PC-3 (cell line): ENCODE results near the gene CCDC30. TPM values are rescaled to one million over a fixed set of nuclear protein-coding genes. Genes with fewer than 3 reads are reported as not detected.
A peak's percentile ranks its signal among the peaks of the same experiment; 100 is the strongest.

Source experiments
- ATAC-seq: fragments of 200-7000 bp; cut with Tn5 transposase; 2 replicates; pipeline ENCODE4 v1.9.1; 2020; ENCODE audit warnings: mild to moderate bottlenecking, moderate library complexity
- BruUV-seq: library from RNA; stranded (reverse); fragments of 400-500 nt; replicated peaks from 2 replicates; lab custom pipeline; 2021; lab: Mats Ljungman, UMichigan
- CTCF ChIA-PET: fragments of 300-600 bp; sonication (Branson Sonifier 250); formaldehyde crosslinking; loops from one replicate; lab custom pipeline; 2022; ENCODE audit warnings: antibody characterized with exemption; lab: Charles Lee
- POLR2A ChIA-PET: fragments of 300-600 bp; sonication (Branson Sonifier 250); formaldehyde crosslinking; loops from one replicate; lab custom pipeline; 2022; ENCODE audit warnings: antibody characterized with exemption; ENCODE audit not compliant: unreplicated experiment; lab: Charles Lee
- DNase-seq: peaks from one replicate; pipeline ENCODE4 v3.0.0-alpha.2; 2015
- H2AFZ ChIP-seq: fragments of 300-600 bp; sonication (generic); 2 replicates; pipeline ENCODE4 v1.6.0; 2016; ENCODE audit warnings: antibody characterized with exemption, low read length
- H3F3A ChIP-seq: fragments of 300-600 bp; sonication (generic); one replicate; pipeline ENCODE4 v1.6.0; 2017; ENCODE audit warnings: antibody characterized with exemption, low read length, control low read depth, mild to moderate bottlenecking; ENCODE audit not compliant: unreplicated experiment
- H3K27ac ChIP-seq: fragments of 300-600 bp; sonication (generic); 2 replicates; pipeline ENCODE4 v1.5.1; 2016; ENCODE audit warnings: mild to moderate bottlenecking, low read length
- H3K27me3 ChIP-seq: fragments of 300-600 bp; sonication (generic); 2 replicates; pipeline ENCODE4 v1.6.1; 2016; ENCODE audit warnings: low read length, mixed read lengths
- H3K36me3 ChIP-seq: fragments of 300-600 bp; sonication (generic); 2 replicates; pipeline ENCODE4 v1.6.1; 2016; ENCODE audit warnings: low read depth, mixed run types, low read length, mixed read lengths
- H3K4me1 ChIP-seq: fragments of 300-600 bp; sonication (generic); 2 replicates; pipeline ENCODE4 v1.5.1; 2016; ENCODE audit warnings: low read length; ENCODE audit not compliant: insufficient read depth
- H3K4me2 ChIP-seq: fragments of 300-600 bp; sonication (generic); 2 replicates; pipeline ENCODE4 v1.6.0; 2016; ENCODE audit warnings: low read length
- H3K4me3 ChIP-seq: fragments of 300-600 bp; sonication (generic); 2 replicates; pipeline ENCODE4 v1.5.1; 2016; ENCODE audit warnings: mild to moderate bottlenecking, low read length, mixed read lengths
- H3K79me2 ChIP-seq: fragments of 300-600 bp; sonication (generic); 2 replicates; pipeline ENCODE4 v1.6.1; 2017; ENCODE audit warnings: low read length, mixed read lengths
- H3K9ac ChIP-seq: fragments of 300-600 bp; sonication (generic); 2 replicates; pipeline ENCODE4 v1.6.0; 2016; ENCODE audit warnings: mild to moderate bottlenecking, low read length
- H3K9me2 ChIP-seq: fragments of 300-600 bp; sonication (generic); replicated peaks from 2 replicates; pipeline ENCODE4 v1.6.1; 2016; ENCODE audit warnings: mixed run types, low read length, mixed read lengths
- H3K9me3 ChIP-seq: fragments of 300-600 bp; sonication (generic); 2 replicates; pipeline ENCODE4 v1.6.1; 2016; ENCODE audit warnings: low read length, mixed read lengths
- H4K20me1 ChIP-seq: fragments of 300-600 bp; sonication (generic); 2 replicates; pipeline ENCODE4 v1.6.1; 2016; ENCODE audit warnings: low read length, mixed read lengths
- CTCF ChIP-seq: fragments of 300-600 bp; sonication (generic); conservative IDR thresholded peaks from 2 replicates; pipeline ENCODE4 v1.5.1; 2017; ENCODE audit warnings: antibody characterized with exemption, low read depth, mild to moderate bottlenecking, low read length
- EZH2 ChIP-seq: fragments of 300-600 bp; sonication (generic); IDR thresholded peaks from one replicate; pipeline ENCODE4 v1.6.1; 2017; ENCODE audit warnings: antibody characterized with exemption, mild to moderate bottlenecking, low read length; ENCODE audit not compliant: unreplicated experiment
- EZH2phosphoT487 ChIP-seq: fragments of 300-600 bp; sonication (generic); IDR thresholded peaks from 2 replicates; pipeline ENCODE4 v1.6.1; 2018; ENCODE audit warnings: mild to moderate bottlenecking, antibody characterized with exemption, low read length, borderline replicate concordance
- intact Hi-C: fragments of 100-400 bp; cut with micrococcal nuclease; formaldehyde crosslinking; loops from 2 replicates; pipeline ENCODE4 v1.9.0; 2023
- total RNA-seq: library from RNA; depleted of rRNA; stranded (reverse); fragments of >200 nt; gene quantifications from 2 replicates; pipeline ENCODE4 v1.2.3, GENCODE V29; 2014

Gene CCDC30
- total RNA-seq, 1 experiment from 2014 or later, result 0.58 TPM

DNA sequence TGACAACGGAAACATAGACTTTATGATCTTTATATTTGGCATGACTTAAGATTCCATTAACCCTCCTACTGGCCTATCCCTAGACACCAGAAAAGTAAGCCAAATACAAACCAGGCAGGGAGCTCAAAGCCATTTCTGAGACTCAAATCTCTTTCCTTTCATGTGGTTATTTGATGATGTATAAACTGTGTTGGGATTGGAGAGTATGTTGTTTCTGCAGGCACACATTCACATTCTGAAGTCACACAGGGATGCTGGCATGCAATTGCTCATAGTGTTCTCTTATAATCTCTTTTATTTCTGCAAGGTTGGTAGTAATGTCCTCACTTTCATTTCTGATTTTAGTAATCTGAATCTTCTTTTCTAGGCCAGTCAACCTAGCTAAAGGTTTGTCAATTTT is 13.0 kb upstream of the CCDC30 start:
- Histone ChIP-seq H3K79me2 (no peaks in the 10 kb centered on the region), H3K4me2 (no peak overlapping the region), H3K9me2 (no peaks in the 10 kb centered on the region), H3F3A (no peaks in the 10 kb centered on the region), H3K27ac (no peak overlapping the region), H3K9ac (no peak overlapping the region), H3K36me3 (no peaks in the 10 kb centered on the region), H2AFZ (no peak overlapping the region), H4K20me1 (no peaks in the 10 kb centered on the region), H3K4me3 (no peak overlapping the region), H3K9me3 (no peaks in the 10 kb centered on the region), H3K27me3 (no peaks in the 10 kb centered on the region), H3K4me1 (peaks cover 7% of the 10 kb centered on the region)
- CTCF ChIA-PET, result no interaction called here
- no TSS peak for BruUV-seq
- POLR2A ChIA-PET, result no interaction called here
- intact Hi-C loops, result no loop called here
- ATAC-seq, result no peak
- no peak for DNase-seq
- no peak for TF ChIP-seq EZH2
- no peak for TF ChIP-seq EZH2phosphoT487
- TF ChIP-seq CTCF, result no peak

DNA sequence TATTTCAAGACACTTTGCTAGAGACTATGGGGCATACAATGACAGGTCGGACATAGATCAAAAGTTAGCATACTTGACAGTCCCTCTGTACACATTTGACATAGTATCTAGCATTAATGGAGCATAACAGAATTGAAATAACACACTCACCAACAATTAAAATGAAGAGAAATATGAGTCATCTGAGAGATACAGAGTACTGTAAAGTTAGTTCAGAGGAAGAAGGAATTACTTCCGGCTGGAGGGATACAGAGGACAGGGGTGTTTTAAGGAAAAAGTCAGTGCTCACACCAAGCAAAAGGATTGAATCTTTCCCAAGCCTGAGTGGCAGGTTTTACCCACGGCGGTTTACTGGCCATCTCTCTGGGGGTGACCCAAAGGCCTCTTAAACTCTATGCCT is 9.7 kb upstream of the CCDC30 start:
- DNase-seq (peak; percentile 43), ATAC-seq (peak; percentile 37)
- Histone ChIP-seq H3K9ac (no peak overlapping the region), H3K79me2 (peaks cover 17% of the 10 kb centered on the region), H4K20me1 (no peaks in the 10 kb centered on the region), H3K4me2 (no peak overlapping the region), H3K27me3 (no peaks in the 10 kb centered on the region), H3K9me2 (no peaks in the 10 kb centered on the region), H3K4me3 (no peak overlapping the region), H3F3A (no peaks in the 10 kb centered on the region), H3K36me3 (no peaks in the 10 kb centered on the region; the same call in 1 of the 2 replicates), H3K27ac (no peak overlapping the region), H3K4me1 (peaks cover 27% of the 10 kb centered on the region), H3K9me3 (no peaks in the 10 kb centered on the region), H2AFZ (no peak overlapping the region)
- ChIA-PET CTCF (no interaction called here), POLR2A (no interaction called here)
- TF ChIP-seq CTCF (no peak), EZH2 (no peak), EZH2phosphoT487 (no peak)
- no TSS peak for BruUV-seq
- intact Hi-C loops, result no loop called here

- intact Hi-C loops, result no loop called here
- no peak overlapping the region for H3K9ac ChIP-seq
- H3K4me3 ChIP-seq, result no peak overlapping the region
- CTCF ChIA-PET, result no interaction called here
- peaks cover 27% of the 10 kb centered on the region for H3K4me1 ChIP-seq
- no peaks in the 10 kb centered on the region for H3F3A ChIP-seq
- BruUV-seq, result no TSS peak
- no peaks in the 10 kb centered on the region for H3K9me3 ChIP-seq
- H4K20me1 ChIP-seq, result no peaks in the 10 kb centered on the region
- DNase-seq, result no peak
- POLR2A ChIA-PET, result interaction anchor here (1.1 kb wide), 1 partner anchor 24 kb away, joined by 3 read pairs; no protein-coding TSS in a partner anchor
- no peak overlapping the region for H3K4me2 ChIP-seq
- TF ChIP-seq CTCF, result no peak
- no peak for TF ChIP-seq EZH2
- TF ChIP-seq EZH2phosphoT487, result no peak
- ATAC-seq, result no peak
- no peaks in the 10 kb centered on the region; the same call in 1 of the 2 replicates for H3K36me3 ChIP-seq
- no peak overlapping the region for H3K27ac ChIP-seq
- no peaks in the 10 kb centered on the region for H3K27me3 ChIP-seq
- no peak overlapping the region for H2AFZ ChIP-seq
- H3K79me2 ChIP-seq, result peaks cover 23% of the 10 kb centered on the region
- H3K9me2 ChIP-seq, result no peaks in the 10 kb centered on the region
Observed at GRCh38 chr1:42454403-42454802, 8.7 kb upstream of the CCDC30 start.
